HT-29 (cell line): ENCODE data around the gene GRN. TPM values are rescaled to one million over a fixed set of nuclear protein-coding genes. Genes with fewer than 3 reads are reported as not detected.
A peak's percentile ranks its signal among the peaks of the same experiment; 100 is the strongest.
"Not testable (repeated sequence)": the region's sequence is repeated elsewhere in the genome, so short reads cannot be mapped to it uniquely, and the experiment has no call there.

ENCODE experiments used
- DNase-seq: peaks from one replicate; pipeline ENCODE4 v3.0.0-alpha.2; 2015; ENCODE audit warnings: low spot score
- total RNA-seq: library from RNA; depleted of rRNA; stranded (reverse); fragments of >200 nt; shearing (Covaris generic); gene quantifications from 2 replicates; pipeline ENCODE4 v1.2.3, GENCODE V29; 2014

GRN gene
- total RNA-seq, 1 experiment from 2014 or later, result 637 TPM

DNA sequence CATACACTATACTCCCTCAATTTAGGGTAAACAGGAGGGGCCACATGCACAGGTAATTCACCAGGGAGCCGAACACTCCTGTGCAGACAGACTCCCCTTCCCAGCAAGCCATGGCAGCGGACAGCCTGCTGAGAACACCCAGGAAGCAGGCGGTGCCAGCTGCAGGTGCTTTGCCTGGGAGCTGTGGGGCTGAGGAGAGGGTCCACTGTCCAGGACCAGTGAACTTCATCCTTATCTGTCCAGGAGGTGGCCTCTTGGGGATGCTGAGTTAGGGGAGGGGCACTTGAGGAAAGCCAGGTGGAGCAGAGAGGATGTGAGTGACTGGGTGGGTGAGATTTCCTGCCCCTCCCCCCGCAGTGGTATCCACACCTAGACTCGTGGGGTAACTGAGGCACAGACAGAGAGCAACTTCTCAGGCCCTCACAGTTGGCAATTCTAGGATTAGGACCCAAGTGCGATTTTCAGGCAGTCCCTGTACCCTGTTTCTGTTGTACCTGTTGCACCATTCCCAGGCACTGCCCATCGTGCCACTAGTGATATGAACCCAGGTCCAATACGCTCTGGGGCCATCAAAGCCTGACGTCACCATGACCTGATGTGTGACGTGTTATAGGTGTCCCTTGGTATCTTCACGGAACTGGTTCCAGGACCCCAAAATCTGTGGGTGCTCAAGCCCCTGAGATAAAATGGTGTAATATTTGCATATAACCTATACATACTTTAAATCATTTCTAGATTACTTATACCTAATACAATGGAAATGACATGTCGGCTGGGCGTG is 1.2 kb downstream of the GRN start:
- no peak for DNase-seq

- DNase-seq, result not testable (repeated sequence)
Measured at GRCh38 chr17:44347206-44348055, 2.3 kb downstream of the GRN start.

GRCh38 chr17:44348234-44348987 is 3.3 kb downstream of the GRN start:
- no peak for DNase-seq

DNA sequence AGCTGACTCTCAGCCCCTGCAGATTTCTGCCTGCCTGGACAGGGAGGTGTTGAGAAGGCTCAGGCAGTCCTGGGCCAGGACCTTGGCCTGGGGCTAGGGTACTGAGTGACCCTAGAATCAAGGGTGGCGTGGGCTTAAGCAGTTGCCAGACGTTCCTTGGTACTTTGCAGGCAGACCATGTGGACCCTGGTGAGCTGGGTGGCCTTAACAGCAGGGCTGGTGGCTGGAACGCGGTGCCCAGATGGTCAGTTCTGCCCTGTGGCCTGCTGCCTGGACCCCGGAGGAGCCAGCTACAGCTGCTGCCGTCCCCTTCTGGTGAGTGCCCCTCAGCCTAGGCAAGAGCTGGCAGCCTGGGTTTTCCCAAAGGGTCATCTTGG is 3.9 kb downstream of the GRN start:
- no peak for DNase-seq

DNA sequence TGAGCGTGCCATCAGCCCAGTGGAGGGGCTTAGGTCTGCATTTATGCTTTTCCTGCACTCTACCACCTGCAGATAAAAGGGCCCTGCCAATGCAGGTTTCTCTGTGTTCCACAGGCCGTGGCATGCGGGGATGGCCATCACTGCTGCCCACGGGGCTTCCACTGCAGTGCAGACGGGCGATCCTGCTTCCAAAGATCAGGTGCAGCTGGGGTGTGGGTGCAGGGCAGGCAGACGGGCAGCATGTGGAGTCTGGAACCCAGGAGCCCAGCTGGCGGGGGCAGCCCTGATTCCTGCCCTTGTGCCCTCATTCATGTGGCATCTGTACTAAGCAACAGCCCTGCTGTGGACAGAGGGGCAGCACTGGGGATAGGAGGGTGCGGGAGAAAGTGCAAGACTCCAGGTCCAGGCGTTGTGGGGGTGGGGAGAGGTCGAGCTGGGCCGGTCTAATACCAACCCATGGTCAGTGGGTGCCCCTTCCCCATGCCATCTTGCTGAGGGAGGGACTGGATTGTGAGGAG is 4.5 kb downstream of the GRN start:
- no peak for DNase-seq

GRCh38 chr17:44350733-44351226 is 5.7 kb downstream of the GRN start:
- peak; percentile 70 for DNase-seq

- no peak for DNase-seq
Measured at GRCh38 chr17:44351464-44351863, 6.4 kb downstream of the GRN start.

GRCh38 chr17:44351961-44352827 is 7.1 kb downstream of the GRN start:
- DNase-seq, result no peak

GRCh38 chr17:44352828-44353671 is 7.9 kb downstream of the GRN start:
- no peak for DNase-seq

DNA sequence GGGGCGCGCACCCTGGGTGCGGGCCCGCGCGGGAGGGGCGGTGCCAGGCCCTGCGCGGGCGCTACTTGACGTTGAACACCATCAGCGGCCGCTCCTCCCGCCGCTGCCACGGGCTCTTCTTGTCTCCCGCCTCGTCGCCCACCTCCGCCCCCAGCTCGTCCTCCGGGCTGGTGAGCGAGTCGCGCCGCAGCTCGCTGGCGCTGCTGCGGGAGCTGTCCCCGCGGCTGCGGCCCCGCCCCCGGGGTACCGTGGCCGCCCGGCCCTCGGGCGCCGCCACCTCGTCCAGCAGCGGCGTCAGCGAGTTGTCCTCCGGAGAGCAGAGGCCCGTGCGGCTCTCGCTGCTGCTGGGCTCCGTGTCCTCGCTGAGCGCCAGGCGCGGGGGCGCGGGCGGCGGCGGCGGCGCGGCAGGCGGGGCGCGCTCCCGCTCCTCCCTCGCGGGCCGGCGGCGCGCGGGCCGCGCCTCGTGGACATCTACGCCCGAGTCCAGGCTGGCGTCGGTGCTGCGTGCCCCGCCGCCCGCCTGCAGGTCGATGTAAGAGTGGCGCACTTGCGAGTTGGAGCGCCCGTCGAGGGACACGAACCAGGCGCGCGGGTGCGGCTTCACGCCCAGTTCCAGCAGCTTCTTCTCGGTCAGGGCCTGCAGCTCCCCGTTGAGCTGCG is 8.7 kb downstream of the GRN start:
- DNase-seq, result peak; percentile 15

DNA sequence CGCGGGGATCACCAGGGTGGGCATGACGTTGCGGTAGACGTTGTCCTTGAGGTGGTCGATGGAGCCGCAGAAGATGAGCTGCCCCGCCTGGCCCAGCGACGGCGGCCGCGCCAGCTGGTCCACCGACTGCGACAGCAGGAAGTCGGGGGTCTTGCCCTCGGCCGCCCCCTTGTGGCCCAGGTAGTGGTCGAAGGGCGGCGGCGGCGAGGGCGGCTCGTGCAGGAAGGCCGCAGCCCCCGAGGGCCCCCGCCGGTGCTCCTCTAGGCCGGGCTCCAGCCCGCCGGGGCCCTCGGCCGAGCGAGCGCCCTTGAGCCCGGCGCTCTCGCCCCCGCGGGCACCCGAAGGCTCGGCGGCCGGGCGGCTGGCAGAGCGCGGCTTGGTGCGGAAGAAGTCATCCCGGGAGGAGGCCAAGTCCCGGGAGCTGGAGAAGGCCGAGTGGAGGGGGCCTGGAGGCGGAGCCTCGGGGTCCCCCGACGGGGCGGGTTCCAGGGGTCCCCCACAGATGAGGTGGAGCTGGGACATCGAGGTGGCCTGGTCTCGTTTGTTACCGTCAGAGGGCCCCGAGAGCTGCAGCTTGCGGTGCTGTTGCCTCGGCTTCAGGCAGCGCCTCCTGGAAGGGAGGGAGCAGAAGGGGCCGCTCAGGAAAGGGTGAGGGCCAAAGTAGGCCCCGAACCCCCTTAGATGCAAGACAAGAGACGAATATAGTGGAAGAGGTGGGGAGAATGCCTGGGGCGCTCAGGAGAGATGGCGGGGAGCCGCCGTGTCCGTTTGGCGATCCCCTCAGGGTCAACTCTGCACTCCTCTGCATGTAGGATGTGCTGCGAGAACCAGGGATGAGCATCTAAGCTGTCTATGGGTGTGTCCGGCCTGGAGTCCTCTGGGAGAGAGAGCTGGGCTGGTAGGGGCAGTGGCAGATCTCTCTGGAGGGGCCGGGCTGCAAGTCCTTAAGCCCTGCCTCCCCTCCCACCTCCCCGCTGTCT is 9.8 kb downstream of the GRN start:
- DNase-seq, result no peak

DNA sequence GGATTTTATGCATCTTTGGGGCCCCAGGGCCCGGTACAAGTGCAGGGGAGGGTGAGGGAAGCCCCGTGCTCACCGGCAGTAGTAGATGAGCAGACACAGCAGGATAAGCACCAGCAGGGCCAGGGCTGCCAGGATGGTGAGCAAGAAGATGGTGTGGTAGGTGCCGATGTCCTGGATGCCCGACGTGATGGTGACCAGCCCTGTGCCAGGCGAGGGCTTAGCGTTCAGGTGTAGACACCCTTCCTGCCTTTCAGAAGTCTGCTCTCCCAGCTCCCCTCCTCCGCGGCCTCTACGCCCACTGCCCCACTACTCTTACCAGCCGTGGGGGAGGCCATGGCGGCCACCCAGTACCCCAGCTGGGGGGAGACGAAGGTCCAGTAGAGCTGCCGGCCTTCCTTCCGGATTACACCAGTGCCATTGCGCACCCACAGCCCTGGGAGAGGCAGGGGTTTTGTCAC is 10.6 kb downstream of the GRN start:
- no peak for DNase-seq

- peak; percentile 32 for DNase-seq
Measured at GRCh38 chr17:44356241-44356640, 11.1 kb downstream of the GRN start.

DNA sequence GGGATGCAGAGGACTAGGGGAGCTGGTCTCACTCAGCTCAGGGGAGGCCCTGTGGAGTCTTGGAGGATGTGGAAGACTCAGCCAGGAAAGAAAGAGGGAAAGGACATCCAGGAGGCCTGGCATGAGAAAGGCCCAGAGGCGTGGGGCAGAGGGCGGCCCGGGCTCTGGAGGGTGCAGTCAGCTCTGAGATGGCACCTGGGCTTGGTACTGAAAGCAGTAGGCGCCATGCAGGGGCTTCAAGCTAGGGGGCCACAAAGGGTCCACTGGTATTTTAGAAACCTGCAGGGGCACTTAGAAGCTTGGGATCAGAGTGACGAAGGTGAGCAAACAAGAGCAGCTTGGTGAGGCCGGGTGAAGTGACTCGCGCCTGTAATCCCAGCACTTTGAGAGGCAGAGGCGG is 13.0 kb downstream of the GRN start:
- DNase-seq, result no peak

GRCh38 chr17:44359006-44359405 is 13.9 kb downstream of the GRN start:
- DNase-seq, result no peak

DNA sequence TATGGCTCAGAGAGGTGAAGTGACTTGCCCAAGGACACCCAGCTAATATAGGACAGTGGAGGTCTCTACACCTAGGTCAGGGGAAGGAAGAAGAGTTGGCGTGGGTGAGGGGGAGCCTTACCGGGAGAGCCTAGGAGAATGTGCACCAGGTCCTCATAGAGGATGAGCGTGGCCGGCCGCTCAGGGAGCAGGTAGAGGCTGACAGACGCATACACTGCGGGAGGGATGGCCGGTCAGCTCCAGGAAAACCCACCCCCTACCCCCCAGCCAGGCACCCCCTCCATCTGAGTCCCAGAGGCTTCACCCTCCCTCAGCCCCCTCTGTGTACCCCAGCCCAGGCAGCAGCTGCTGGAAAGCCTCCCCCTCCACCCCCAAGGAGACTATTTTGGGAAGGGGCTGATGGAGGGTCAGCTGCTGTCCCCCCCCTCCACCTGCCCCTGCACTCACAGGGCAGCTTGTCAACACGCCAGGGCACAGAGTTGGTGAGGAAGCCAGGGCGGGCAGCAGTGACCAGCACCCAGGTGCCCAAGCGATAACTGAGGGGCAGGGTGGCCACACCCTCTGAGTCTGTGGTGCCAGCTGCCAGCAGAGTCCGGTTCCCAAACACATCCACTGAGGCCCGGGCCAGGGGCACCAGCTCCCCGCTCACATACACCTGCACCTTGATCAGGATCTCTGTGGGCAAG is 14.5 kb downstream of the GRN start:
- no peak for DNase-seq

DNA sequence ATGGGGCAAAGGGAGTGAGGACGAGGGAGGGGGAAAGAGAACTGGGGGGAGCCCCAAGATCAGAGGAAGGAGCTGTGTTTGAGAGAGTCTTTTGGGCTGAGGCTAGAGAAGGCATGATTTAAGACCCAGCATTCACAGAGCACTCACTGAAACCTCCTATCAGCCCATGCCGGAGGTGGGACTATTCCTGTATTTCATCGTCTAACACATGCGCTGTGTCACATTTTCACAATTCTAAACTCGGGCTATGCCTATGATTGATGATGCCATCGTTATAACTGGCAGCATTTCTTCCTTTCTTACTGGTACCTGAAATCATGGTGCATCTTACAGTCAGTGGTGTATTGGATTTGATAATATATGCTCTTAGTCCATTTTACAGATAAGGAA is 15.0 kb downstream of the GRN start:
- no peak for DNase-seq
